Liver (tissue), 3 donors: Measurements from ENCODE around the gene MCUR1.

Source experiments
- EGR1 ChIP-seq, 2 donors: IDR thresholded peaks; 2 replicates each; pipeline ENCODE4 v1.6.1; 2016 to 2018; ENCODE audit warnings: antibody characterized with exemption in 2 of 2, low read depth in 2 of 2
- HNF4G ChIP-seq: IDR thresholded peaks from 2 replicates; pipeline ENCODE4 v1.6.1; 2016; ENCODE audit warnings: antibody characterized with exemption
- JUND ChIP-seq, 2 donors: IDR thresholded peaks; 2 replicates each; pipeline ENCODE4 v1.6.1; 2016; ENCODE audit warnings: antibody characterized with exemption in 2 of 2
- RAD21 ChIP-seq, 2 donors: IDR thresholded peaks; 2 replicates each; pipeline ENCODE4 v1.6.1; 2016; ENCODE audit warnings: antibody characterized with exemption in 2 of 2, mild to moderate bottlenecking in 2 of 2
- SP1 ChIP-seq: IDR thresholded peaks from 2 replicates; pipeline ENCODE4 v1.6.1; 2018; ENCODE audit warnings: antibody characterized with exemption, mild to moderate bottlenecking
- TAF1 ChIP-seq: conservative IDR thresholded peaks from 2 replicates; pipeline ENCODE4 v1.6.1; 2016; ENCODE audit warnings: antibody characterized with exemption, mild to moderate bottlenecking
- YY1 ChIP-seq: IDR thresholded peaks from 2 replicates; pipeline ENCODE4 v1.6.1; 2016; ENCODE audit warnings: antibody characterized with exemption, mild to moderate bottlenecking
- TF ChIP-seq, protein P1 (sequence below): fragments of 150-350 bp; IDR thresholded peaks from 2 replicates; pipeline ENCODE4 v1.5.1; 2017; ENCODE audit warnings: improper control_type of control experiment, low read depth, low read length; ENCODE audit not compliant: missing input control
- TF ChIP-seq, protein P2 (sequence below): IDR thresholded peaks from 2 replicates; pipeline ENCODE4 v1.6.1; 2016; ENCODE audit warnings: antibody characterized with exemption
- TF ChIP-seq, protein P3 (sequence below): IDR thresholded peaks from 2 replicates; pipeline ENCODE4 v1.6.1; 2016; ENCODE audit warnings: antibody characterized with exemption, mild to moderate bottlenecking
- TF ChIP-seq, protein P4 (sequence below): IDR thresholded peaks from 2 replicates; pipeline ENCODE4 v1.6.1; 2016; ENCODE audit warnings: antibody characterized with exemption
- TF ChIP-seq, protein P5 (sequence below): IDR thresholded peaks from 2 replicates; pipeline ENCODE4 v1.6.1; 2016; ENCODE audit warnings: antibody characterized with exemption
- donor health status: healthy.
- donor health status: healthy.

DNA sequence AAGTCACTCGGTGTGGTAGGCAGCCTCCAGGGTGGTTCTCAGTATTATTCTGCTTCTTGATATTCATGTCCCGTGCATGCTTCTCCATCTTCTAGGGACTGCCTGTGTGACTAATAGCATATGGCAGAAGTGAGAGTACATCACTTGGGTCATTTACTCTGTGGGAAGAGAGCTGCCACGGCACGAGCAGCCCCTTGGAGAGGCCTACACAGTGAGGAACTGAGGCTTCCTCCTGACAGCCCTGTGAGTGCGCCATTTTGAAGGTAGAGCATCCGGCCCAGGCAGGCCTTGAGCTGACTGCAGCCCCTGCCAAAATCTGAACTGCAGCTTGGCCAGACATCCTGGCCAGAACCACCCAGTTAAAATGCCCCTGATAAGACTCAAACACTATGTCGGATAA lies 17.3 kb upstream of the MCUR1 start:
- no peak for TF ChIP-seq RAD21 (IDR thresholded peaks at IDR 0.05)
- TF ChIP-seq HNF4G, result no peak
- no peak for TF ChIP-seq YY1
- no peak for TF ChIP-seq TAF1
- TF ChIP-seq, protein P1, sequence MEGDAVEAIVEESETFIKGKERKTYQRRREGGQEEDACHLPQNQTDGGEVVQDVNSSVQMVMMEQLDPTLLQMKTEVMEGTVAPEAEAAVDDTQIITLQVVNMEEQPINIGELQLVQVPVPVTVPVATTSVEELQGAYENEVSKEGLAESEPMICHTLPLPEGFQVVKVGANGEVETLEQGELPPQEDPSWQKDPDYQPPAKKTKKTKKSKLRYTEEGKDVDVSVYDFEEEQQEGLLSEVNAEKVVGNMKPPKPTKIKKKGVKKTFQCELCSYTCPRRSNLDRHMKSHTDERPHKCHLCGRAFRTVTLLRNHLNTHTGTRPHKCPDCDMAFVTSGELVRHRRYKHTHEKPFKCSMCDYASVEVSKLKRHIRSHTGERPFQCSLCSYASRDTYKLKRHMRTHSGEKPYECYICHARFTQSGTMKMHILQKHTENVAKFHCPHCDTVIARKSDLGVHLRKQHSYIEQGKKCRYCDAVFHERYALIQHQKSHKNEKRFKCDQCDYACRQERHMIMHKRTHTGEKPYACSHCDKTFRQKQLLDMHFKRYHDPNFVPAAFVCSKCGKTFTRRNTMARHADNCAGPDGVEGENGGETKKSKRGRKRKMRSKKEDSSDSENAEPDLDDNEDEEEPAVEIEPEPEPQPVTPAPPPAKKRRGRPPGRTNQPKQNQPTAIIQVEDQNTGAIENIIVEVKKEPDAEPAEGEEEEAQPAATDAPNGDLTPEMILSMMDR, result no peak
- TF ChIP-seq EGR1 (IDR thresholded peaks at IDR 0.05; ENCODE audit: low read depth in 2 of 2), result no peak
- TF ChIP-seq, protein P2, sequence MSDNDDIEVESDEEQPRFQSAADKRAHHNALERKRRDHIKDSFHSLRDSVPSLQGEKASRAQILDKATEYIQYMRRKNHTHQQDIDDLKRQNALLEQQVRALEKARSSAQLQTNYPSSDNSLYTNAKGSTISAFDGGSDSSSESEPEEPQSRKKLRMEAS, result no peak
- TF ChIP-seq JUND (IDR thresholded peaks at IDR 0.05), result no peak
- TF ChIP-seq, protein P3, sequence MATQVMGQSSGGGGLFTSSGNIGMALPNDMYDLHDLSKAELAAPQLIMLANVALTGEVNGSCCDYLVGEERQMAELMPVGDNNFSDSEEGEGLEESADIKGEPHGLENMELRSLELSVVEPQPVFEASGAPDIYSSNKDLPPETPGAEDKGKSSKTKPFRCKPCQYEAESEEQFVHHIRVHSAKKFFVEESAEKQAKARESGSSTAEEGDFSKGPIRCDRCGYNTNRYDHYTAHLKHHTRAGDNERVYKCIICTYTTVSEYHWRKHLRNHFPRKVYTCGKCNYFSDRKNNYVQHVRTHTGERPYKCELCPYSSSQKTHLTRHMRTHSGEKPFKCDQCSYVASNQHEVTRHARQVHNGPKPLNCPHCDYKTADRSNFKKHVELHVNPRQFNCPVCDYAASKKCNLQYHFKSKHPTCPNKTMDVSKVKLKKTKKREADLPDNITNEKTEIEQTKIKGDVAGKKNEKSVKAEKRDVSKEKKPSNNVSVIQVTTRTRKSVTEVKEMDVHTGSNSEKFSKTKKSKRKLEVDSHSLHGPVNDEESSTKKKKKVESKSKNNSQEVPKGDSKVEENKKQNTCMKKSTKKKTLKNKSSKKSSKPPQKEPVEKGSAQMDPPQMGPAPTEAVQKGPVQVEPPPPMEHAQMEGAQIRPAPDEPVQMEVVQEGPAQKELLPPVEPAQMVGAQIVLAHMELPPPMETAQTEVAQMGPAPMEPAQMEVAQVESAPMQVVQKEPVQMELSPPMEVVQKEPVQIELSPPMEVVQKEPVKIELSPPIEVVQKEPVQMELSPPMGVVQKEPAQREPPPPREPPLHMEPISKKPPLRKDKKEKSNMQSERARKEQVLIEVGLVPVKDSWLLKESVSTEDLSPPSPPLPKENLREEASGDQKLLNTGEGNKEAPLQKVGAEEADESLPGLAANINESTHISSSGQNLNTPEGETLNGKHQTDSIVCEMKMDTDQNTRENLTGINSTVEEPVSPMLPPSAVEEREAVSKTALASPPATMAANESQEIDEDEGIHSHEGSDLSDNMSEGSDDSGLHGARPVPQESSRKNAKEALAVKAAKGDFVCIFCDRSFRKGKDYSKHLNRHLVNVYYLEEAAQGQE, result no peak
- no peak for TF ChIP-seq SP1
- TF ChIP-seq, protein P4, sequence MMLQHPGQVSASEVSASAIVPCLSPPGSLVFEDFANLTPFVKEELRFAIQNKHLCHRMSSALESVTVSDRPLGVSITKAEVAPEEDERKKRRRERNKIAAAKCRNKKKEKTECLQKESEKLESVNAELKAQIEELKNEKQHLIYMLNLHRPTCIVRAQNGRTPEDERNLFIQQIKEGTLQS, result no peak
- TF ChIP-seq, protein P5, sequence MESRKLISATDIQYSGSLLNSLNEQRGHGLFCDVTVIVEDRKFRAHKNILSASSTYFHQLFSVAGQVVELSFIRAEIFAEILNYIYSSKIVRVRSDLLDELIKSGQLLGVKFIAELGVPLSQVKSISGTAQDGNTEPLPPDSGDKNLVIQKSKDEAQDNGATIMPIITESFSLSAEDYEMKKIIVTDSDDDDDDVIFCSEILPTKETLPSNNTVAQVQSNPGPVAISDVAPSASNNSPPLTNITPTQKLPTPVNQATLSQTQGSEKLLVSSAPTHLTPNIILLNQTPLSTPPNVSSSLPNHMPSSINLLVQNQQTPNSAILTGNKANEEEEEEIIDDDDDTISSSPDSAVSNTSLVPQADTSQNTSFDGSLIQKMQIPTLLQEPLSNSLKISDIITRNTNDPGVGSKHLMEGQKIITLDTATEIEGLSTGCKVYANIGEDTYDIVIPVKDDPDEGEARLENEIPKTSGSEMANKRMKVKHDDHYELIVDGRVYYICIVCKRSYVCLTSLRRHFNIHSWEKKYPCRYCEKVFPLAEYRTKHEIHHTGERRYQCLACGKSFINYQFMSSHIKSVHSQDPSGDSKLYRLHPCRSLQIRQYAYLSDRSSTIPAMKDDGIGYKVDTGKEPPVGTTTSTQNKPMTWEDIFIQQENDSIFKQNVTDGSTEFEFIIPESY, result no peak
